Activated T-cell treated with anti-CD3 and anti-CD28 coated beads, Interleukin-2, amount 50 U/mL, for 1 hour (primary cell): Measurements from ENCODE around the gene ZNF362.

ENCODE experiments used
- DNase-seq: peaks from one replicate; pipeline ENCODE4 v3.0.0-alpha.2; 2020

ZNF362 gene

GRCh38 chr1:33269621-33270020, 13.3 kb downstream of the ZNF362 start:
- DNase-seq: no peak

GRCh38 chr1:33270379-33270778, 14.1 kb downstream of the ZNF362 start:
- no peak for DNase-seq

GRCh38 chr1:33270808-33271465, 14.6 kb downstream of the ZNF362 start:
- no peak for DNase-seq

- DNase-seq: no peak
Observed at GRCh38 chr1:33271666-33272505, 15.6 kb downstream of the ZNF362 start.

- DNase-seq: no peak
Observed at GRCh38 chr1:33272509-33272908, 16.2 kb downstream of the ZNF362 start.

- no peak for DNase-seq
Observed at GRCh38 chr1:33272930-33273329, 16.6 kb downstream of the ZNF362 start.

GRCh38 chr1:33273406-33273805, 17.1 kb downstream of the ZNF362 start:
- no peak for DNase-seq

- DNase-seq: no peak
Observed at GRCh38 chr1:33273961-33274371, 17.7 kb downstream of the ZNF362 start.

- DNase-seq: no peak
Observed at GRCh38 chr1:33274446-33274845, 18.2 kb downstream of the ZNF362 start.

- DNase-seq: no peak
Observed at GRCh38 chr1:33275195-33275594, 18.9 kb downstream of the ZNF362 start.

- DNase-seq: no peak
Observed at GRCh38 chr1:33275706-33276572, 19.6 kb downstream of the ZNF362 start.

- DNase-seq: no peak
Observed at GRCh38 chr1:33276573-33277298, 20.4 kb downstream of the ZNF362 start.

- no peak for DNase-seq
Observed at GRCh38 chr1:33277488-33278084, 21.3 kb downstream of the ZNF362 start.

GRCh38 chr1:33280091-33280661, 23.9 kb downstream of the ZNF362 start:
- no peak for DNase-seq

- no peak for DNase-seq
Observed at GRCh38 chr1:33281554-33282303, 25.4 kb downstream of the ZNF362 start.

- no peak for DNase-seq
Observed at GRCh38 chr1:33282791-33283190, 26.5 kb downstream of the ZNF362 start.

- DNase-seq: no peak
Observed at GRCh38 chr1:33284049-33284448, 27.8 kb downstream of the ZNF362 start.

- DNase-seq: no peak
Observed at GRCh38 chr1:33286451-33287185, 30.3 kb downstream of the ZNF362 start.

- DNase-seq: no peak
Observed at GRCh38 chr1:33287317-33287716, 31.0 kb downstream of the ZNF362 start.
